Kidney epithelial cell (primary cell): ENCODE results near the gene SPATA13. TPM values are rescaled to one million over a fixed set of nuclear protein-coding genes. Genes with fewer than 3 reads are reported as not detected.
"Not testable (repeated sequence)": the region's sequence is repeated elsewhere in the genome, so short reads cannot be mapped to it uniquely, and the experiment has no call there.

Experiments
- DNase-seq: peaks from one replicate; pipeline ENCODE4 v3.0.0-alpha.2; 2010; ENCODE audit warnings: low read depth
- H3K27me3 ChIP-seq: 2 replicates; pipeline ENCODE4 v1.6.0; 2011; ENCODE audit warnings: low read length; ENCODE audit not compliant: control insufficient read depth, insufficient read depth
- H3K36me3 ChIP-seq: 2 replicates; pipeline ENCODE4 v1.5.1; 2011; ENCODE audit warnings: low read length; ENCODE audit not compliant: control insufficient read depth, insufficient read depth
- H3K4me3 ChIP-seq: 2 replicates; pipeline ENCODE4 v1.5.1; 2011; ENCODE audit warnings: low read depth, mild to moderate bottlenecking, control low read depth, low read length
- CTCF ChIP-seq: IDR thresholded peaks from 2 replicates; pipeline ENCODE4 v1.5.1; 2011; ENCODE audit warnings: mild to moderate bottlenecking, moderate library complexity, low read length, control low read depth, inconsistent platforms; ENCODE audit not compliant: insufficient read depth, poor library complexity, severe bottlenecking
- total RNA-seq: library from RNA; depleted of rRNA; stranded (reverse); fragments of >200 nt; gene quantifications from 2 replicates; pipeline ENCODE4 v1.2.3, GENCODE V29; 2015

SPATA13 gene
- total RNA-seq, 1 donor from 2014 or later: 11.3 TPM

GRCh38 chr13:24203273-24203672 lies 42.8 kb downstream of the SPATA13 start:
- Histone ChIP-seq H3K27me3 (no peaks in the 10 kb centered on the region), H3K36me3 (no peaks in the 10 kb centered on the region), H3K4me3 (no peak overlapping the region)
- DNase-seq: no peak
- TF ChIP-seq CTCF: no peak

GRCh38 chr13:24203811-24204210 lies 43.3 kb downstream of the SPATA13 start:
- DNase-seq: no peak
- Histone ChIP-seq H3K36me3 (no peaks in the 10 kb centered on the region), H3K27me3 (no peaks in the 10 kb centered on the region), H3K4me3 (no peak overlapping the region)
- TF ChIP-seq CTCF: no peak

GRCh38 chr13:24205076-24205475 lies 44.6 kb downstream of the SPATA13 start:
- not testable (repeated sequence) for DNase-seq, H3K36me3 ChIP-seq, H3K27me3 ChIP-seq, H3K4me3 ChIP-seq

- no peak overlapping the region for H3K4me3 ChIP-seq
- TF ChIP-seq CTCF: no peak
- peak; percentile 72 for DNase-seq
- no peaks in the 10 kb centered on the region for H3K36me3 ChIP-seq
- no peaks in the 10 kb centered on the region for H3K27me3 ChIP-seq
Observed at GRCh38 chr13:24207841-24208667, 47.5 kb downstream of the SPATA13 start.

- Histone ChIP-seq H3K27me3 (no peaks in the 10 kb centered on the region), H3K36me3 (no peaks in the 10 kb centered on the region), H3K4me3 (no peak overlapping the region)
- no peak for DNase-seq
- TF ChIP-seq CTCF: no peak
Observed at GRCh38 chr13:24209138-24209537, 48.6 kb downstream of the SPATA13 start.

- Histone ChIP-seq H3K27me3 (no peaks in the 10 kb centered on the region), H3K4me3 (no peak overlapping the region), H3K36me3 (no peaks in the 10 kb centered on the region)
- no peak for TF ChIP-seq CTCF
- DNase-seq: no peak
Observed at GRCh38 chr13:24212254-24212653, 51.7 kb downstream of the SPATA13 start.
